Right lobe of liver (tissue), 6 donors: ENCODE results near the gene STK4. TPM values are rescaled to one million over a fixed set of nuclear protein-coding genes. Genes with fewer than 3 reads are reported as not detected.

ENCODE experiments used
- ATAC-seq, 4 donors: fragments of 200-7000 bp; cut with Tn5 transposase; one replicate each; pipeline ENCODE4 v1.9.1; 2020; ENCODE audit warnings: mild to moderate bottlenecking in 4 of 4, moderate library complexity in 4 of 4
- DNase-seq, 3 donors: peaks; one replicate each; pipeline ENCODE4 v3.0.0-alpha.2; 2020
- H3K27ac ChIP-seq, 3 donors: fragments of 200-600 bp; one replicate each; pipeline ENCODE4 v1.8.0; 2022
- H3K27me3 ChIP-seq, 2 donors: fragments of 200-600 bp; one replicate each; pipeline ENCODE4 v1.8.0; 2022
- H3K36me3 ChIP-seq, 4 donors: fragments of 200-600 bp; sonication (generic) in 1 of 4; one replicate each; pipeline versions ENCODE4 v1.5.1 to v1.8.0; 2017 to 2022; ENCODE audit warnings: control low read depth in 1 of 4
- H3K4me1 ChIP-seq, 4 donors: fragments of 200-600 bp; sonication (generic) in 1 of 4; one replicate each; pipeline versions ENCODE4 v1.5.1 to v1.8.0; 2017 to 2022; ENCODE audit warnings: control low read depth in 1 of 4
- H3K4me3 ChIP-seq, 3 donors: fragments of 200-600 bp; one replicate each; pipeline ENCODE4 v1.8.0; 2022
- H3K9me3 ChIP-seq, 4 donors: fragments of 200-600 bp; sonication (generic) in 1 of 4; one replicate each; pipeline versions ENCODE4 v1.5.1 to v1.8.0; 2017 to 2022; ENCODE audit warnings: control low read depth in 1 of 4
- POLR2A ChIP-seq: fragments of 450-650 bp; IDR thresholded peaks from one replicate; pipeline ENCODE4 v1.6.1; 2017; ENCODE audit warnings: antibody characterized with exemption, mild to moderate bottlenecking
- WGBS: methylation state at CpG from one replicate; pipeline ENCODE4 v1.1.6; 2018; ENCODE audit warnings: low coverage, low lambda C conversion rate; ENCODE audit not compliant: insufficient coverage; ENCODE audit errors: missing lambda C conversion rate; 5-methylcytosine and 5-hydroxymethylcytosine counted together
- intact Hi-C, 2 donors: fragments of 100-400 bp; cut with DNase I; formaldehyde crosslinking; loops; one replicate each; pipeline versions ENCODE4 v1.11.2 to v1.14.1; 2022
- total RNA-seq, 6 experiments: library from RNA; depleted of rRNA in 2 of 6; stranded (reverse); fragments of >200 nt in 2 of 6; fragmentation: NEBNext Ultra II Directional in 3 of 6; extraction: Animal tissue kit (Norgen Biotek cat#: 25700) in 3 of 6; gene quantifications; one replicate each; pipeline versions ENCODE4 v1.1.0 to v1.2.4, GENCODE V29; 2016 to 2023
- TF ChIP-seq, protein P1 (sequence below), 4 donors: fragments of 200-600 bp in 3 of 4; fragments of 450-650 bp in 1 of 4; IDR thresholded peaks; one replicate each; pipeline versions ENCODE4 v1.5.1 to v1.8.0; 2016 to 2022; ENCODE audit warnings: antibody characterized with exemption in 4 of 4, mild to moderate bottlenecking in 2 of 4
- donor health status: DM: no; HTN: yes; CAD: no.
- donor health status: DM: no; HTN: no; CAD: no.
- donor health status: DM: no; HTN: no; CAD: no.
- donor health status: DM: no; HTN: yes; CAD: no.
- donor health status: DM: no; HTN: yes; CAD: no.

Gene STK4
- total RNA-seq, 6 experiments from 2014 or later, result 9.7 to 17.5 (median 13.4) TPM

DNA sequence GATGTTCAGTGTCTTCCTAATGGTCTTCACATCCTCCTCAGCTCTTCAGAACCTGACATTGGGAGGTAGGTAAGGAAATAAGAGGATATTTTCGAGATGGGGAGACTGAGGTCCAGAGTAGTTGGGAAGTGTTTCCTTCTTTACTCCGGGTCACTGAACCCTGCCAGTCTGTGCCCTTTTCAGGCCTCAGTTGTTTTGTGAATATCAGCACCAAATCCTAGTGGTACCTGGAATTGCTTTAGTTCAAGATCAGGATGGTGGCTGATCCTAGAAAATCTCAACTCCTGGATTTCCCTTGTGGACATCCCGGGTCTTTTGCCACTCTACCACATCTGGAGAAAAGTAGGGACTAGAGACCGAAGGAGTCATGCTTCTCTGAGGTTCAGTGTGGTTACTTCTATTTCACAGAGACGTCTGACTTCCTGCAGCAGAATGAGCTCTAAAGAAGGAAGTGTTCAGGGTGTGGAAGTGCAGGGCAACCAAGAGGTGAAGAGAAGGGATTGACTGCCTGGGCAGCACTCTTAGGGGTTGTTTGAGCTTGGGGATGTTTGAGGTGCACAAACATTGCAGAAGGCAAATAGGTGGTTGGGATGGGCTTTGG is 995 bp downstream of the STK4 start:
- Histone ChIP-seq H3K27ac (peak overlapping the region; percentile 85 to 88 (median 87)), H3K36me3 (peaks cover 0 to 6% (median 0%) of the 10 kb centered on the region in 4 donors), H3K27me3 (no peaks in the 10 kb centered on the region), H3K4me3 (peak overlapping the region; percentile 79 to 94 (median 90)), H3K4me1 (peaks cover 0 to 23% (median 0%) of the 10 kb centered on the region in 4 donors), H3K9me3 (no peaks in the 10 kb centered on the region)
- WGBS, result 36% methylated on average over 4 of the region's 5 CpGs
- no peak for DNase-seq
- peak; percentile 16 for TF ChIP-seq POLR2A
- TF ChIP-seq, protein P1, sequence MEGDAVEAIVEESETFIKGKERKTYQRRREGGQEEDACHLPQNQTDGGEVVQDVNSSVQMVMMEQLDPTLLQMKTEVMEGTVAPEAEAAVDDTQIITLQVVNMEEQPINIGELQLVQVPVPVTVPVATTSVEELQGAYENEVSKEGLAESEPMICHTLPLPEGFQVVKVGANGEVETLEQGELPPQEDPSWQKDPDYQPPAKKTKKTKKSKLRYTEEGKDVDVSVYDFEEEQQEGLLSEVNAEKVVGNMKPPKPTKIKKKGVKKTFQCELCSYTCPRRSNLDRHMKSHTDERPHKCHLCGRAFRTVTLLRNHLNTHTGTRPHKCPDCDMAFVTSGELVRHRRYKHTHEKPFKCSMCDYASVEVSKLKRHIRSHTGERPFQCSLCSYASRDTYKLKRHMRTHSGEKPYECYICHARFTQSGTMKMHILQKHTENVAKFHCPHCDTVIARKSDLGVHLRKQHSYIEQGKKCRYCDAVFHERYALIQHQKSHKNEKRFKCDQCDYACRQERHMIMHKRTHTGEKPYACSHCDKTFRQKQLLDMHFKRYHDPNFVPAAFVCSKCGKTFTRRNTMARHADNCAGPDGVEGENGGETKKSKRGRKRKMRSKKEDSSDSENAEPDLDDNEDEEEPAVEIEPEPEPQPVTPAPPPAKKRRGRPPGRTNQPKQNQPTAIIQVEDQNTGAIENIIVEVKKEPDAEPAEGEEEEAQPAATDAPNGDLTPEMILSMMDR (IDR thresholded peaks at IDR 0.05), result no peak
- intact Hi-C loops, result no loop called here
- ATAC-seq, result peak in 3 of 4 donors; percentile 12 to 29 (median 19)

DNA sequence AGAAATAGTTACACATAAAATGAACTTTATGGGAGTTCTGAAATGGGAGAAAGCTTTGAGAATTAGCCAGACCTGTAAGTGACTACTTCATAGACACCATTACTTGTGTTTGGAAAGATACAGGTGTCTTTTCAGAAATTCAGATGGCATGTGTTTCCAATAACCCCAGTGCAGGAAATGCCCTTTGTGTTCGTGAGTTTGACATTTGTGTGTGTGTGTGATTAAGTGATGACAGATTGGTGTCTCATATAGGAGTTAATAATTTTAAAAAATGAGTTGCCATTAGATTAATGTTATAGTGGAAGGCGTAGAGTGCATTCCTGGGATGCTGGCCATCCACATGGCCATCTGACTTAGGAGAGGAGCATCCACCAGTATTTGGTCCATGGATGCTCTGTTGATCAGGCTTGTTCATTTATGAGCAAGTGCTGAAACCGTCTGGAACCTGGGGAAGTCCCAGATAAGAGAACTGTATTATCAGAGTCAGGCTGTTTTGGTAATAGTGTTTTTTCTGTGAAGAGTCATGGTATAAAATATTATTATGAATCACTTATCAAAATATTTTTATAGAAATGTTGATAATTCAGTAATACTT is 3.1 kb downstream of the STK4 start:
- H3K27me3 ChIP-seq, result no peaks in the 10 kb centered on the region
- peaks cover 0 to 23% (median 0%) of the 10 kb centered on the region in 4 donors for H3K4me1 ChIP-seq
- TF ChIP-seq, protein P1 (IDR thresholded peaks at IDR 0.05), result no peak
- TF ChIP-seq POLR2A, result no peak
- no peak overlapping the region for H3K27ac ChIP-seq
- no peaks in the 10 kb centered on the region for H3K9me3 ChIP-seq
- no peak overlapping the region for H3K4me3 ChIP-seq
- H3K36me3 ChIP-seq, result peaks cover 0 to 25% (median 8%) of the 10 kb centered on the region in 4 donors
- DNase-seq (no peak), ATAC-seq (no peak)
- intact Hi-C loops, result no loop called here
- WGBS, result 52% methylated on average over 3 of the region's 3 CpGs

DNA sequence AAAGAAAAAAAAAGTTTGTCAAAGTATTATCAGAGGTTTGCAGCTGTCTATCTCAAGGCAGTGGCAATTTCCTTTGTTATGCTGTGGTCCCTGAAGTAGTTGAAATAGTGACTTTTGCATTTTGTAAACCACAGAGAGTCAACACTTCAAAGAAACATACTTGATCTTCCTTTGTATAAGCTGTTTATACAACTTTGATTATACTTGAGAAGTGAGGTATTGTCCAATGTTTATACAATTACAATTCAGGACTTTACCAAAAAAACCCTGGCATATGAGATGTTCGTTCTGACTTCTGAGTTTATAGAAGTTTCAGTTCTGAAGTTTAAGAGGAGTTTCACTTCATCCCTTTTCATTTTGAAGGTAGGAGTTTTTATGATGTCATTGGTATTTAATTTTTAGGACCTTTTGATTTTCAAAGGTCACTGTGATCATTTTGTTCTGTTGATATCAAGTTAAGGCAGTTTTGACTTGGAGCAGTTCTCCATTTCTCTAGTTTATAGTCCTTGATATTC is 4.0 kb downstream of the STK4 start:
- no peaks in the 10 kb centered on the region for H3K9me3 ChIP-seq
- H3K4me1 ChIP-seq, result peaks cover 0 to 23% (median 0%) of the 10 kb centered on the region in 4 donors
- no peak overlapping the region for H3K4me3 ChIP-seq
- no peak for ATAC-seq
- peak overlapping the region in 2 of 3 donors; percentile 20 to 35 for H3K27ac ChIP-seq
- peaks cover 0 to 34% (median 13%) of the 10 kb centered on the region in 4 donors for H3K36me3 ChIP-seq
- intact Hi-C loops, result no loop called here
- H3K27me3 ChIP-seq, result no peaks in the 10 kb centered on the region
- WGBS, result 27% methylated on average over 1 of the region's 1 CpG
- DNase-seq, result no peak
- no peak for TF ChIP-seq POLR2A
- TF ChIP-seq, protein P1 (IDR thresholded peaks at IDR 0.05), result no peak

DNA sequence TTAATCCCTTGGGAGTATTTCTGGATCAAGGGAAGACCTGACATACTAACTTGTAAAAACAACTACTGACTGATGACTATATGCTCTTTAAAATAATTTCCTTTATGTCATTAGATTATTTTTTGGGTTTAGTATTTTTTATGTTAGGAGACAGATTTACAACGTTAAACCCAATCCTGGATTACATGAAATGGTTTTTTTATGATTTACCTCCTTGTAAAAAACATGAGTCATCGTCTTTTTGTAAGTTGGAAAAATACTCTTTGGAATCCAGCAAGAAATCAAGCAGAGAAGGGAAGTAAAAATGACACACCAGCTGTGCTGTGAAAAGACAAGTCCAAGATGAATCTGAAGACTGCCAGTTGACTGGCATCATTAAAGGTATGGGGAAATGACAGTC is 6.7 kb downstream of the STK4 start:
- Histone ChIP-seq H3K36me3 (peaks cover 0 to 38% (median 13%) of the 10 kb centered on the region in 4 donors), H3K27ac (no peak overlapping the region), H3K9me3 (no peaks in the 10 kb centered on the region), H3K4me1 (peaks cover 0 to 8% (median 0%) of the 10 kb centered on the region in 4 donors), H3K4me3 (no peak overlapping the region), H3K27me3 (no peaks in the 10 kb centered on the region)
- intact Hi-C loops, result no loop called here
- ATAC-seq, result no peak
- TF ChIP-seq, protein P1 (IDR thresholded peaks at IDR 0.05), result no peak
- no peak for TF ChIP-seq POLR2A
- DNase-seq, result no peak
- 68% methylated on average over 2 of the region's 2 CpGs for WGBS
